Esophagus (tissue), 2 donors: Measurements from ENCODE around the gene FCGR2B. TPM values are rescaled to one million over a fixed set of nuclear protein-coding genes. Genes with fewer than 3 reads are reported as not detected.
"Not testable (repeated sequence)": the region's sequence is repeated elsewhere in the genome, so short reads cannot be mapped to it uniquely, and the experiment has no call there.

Experiments used
- H3K27ac ChIP-seq, 2 donors: one replicate each; pipeline ENCODE4 v1.5.1; 2013; ENCODE audit warnings: low read depth in 2 of 2, mild to moderate bottlenecking in 2 of 2, inconsistent platforms in 1 of 2, low read length in 1 of 2, moderate library complexity in 1 of 2
- H3K27me3 ChIP-seq, 2 donors: one replicate each; pipeline ENCODE4 v1.6.1; 2013; ENCODE audit warnings: low read length in 2 of 2, control low read depth in 1 of 2, mild to moderate bottlenecking in 1 of 2; ENCODE audit not compliant: insufficient read depth in 2 of 2, control insufficient read depth in 1 of 2
- H3K36me3 ChIP-seq, 2 donors: one replicate each; pipeline ENCODE4 v1.6.1; 2013; ENCODE audit warnings: low read length in 1 of 2; ENCODE audit not compliant: control insufficient read depth in 2 of 2, insufficient read depth in 2 of 2
- H3K4me1 ChIP-seq, 2 donors: one replicate each; pipeline ENCODE4 v1.6.1; 2013; ENCODE audit warnings: low read length in 1 of 2; ENCODE audit not compliant: control insufficient read depth in 2 of 2, insufficient read depth in 2 of 2
- H3K4me3 ChIP-seq, 2 donors: one replicate each; pipeline ENCODE4 v1.5.1; 2013; ENCODE audit warnings: low read length in 2 of 2, mild to moderate bottlenecking in 2 of 2, low read depth in 1 of 2, moderate library complexity in 1 of 2
- H3K9me3 ChIP-seq, 2 donors: one replicate each; pipeline ENCODE4 v1.6.1; 2013; ENCODE audit warnings: mild to moderate bottlenecking in 2 of 2, low read depth in 1 of 2, low read length in 1 of 2, moderate library complexity in 1 of 2; ENCODE audit not compliant: control insufficient read depth in 2 of 2, insufficient read depth in 1 of 2
- WGBS, 2 donors: extraction: QIAGEN DNeasy Blood & Tissue Kit; methylation state at CpG; one replicate each; pipeline ENCODE4 v1.1.7; 2013; 5-methylcytosine and 5-hydroxymethylcytosine counted together
- polyA plus RNA-seq, 2 donors: library from polyadenylated mRNA; stranded (reverse); fragments of 200-250 nt; gene quantifications; one replicate each; pipeline ENCODE4 v1.2.3, GENCODE V29; 2013
- donor health status: healthy with polysubstance abuse.
- donor health status: Bipolar disorder and iron deficiency.

Gene FCGR2B
- polyA plus RNA-seq, 2 donors = 1.6 to 2.7 TPM

DNA sequence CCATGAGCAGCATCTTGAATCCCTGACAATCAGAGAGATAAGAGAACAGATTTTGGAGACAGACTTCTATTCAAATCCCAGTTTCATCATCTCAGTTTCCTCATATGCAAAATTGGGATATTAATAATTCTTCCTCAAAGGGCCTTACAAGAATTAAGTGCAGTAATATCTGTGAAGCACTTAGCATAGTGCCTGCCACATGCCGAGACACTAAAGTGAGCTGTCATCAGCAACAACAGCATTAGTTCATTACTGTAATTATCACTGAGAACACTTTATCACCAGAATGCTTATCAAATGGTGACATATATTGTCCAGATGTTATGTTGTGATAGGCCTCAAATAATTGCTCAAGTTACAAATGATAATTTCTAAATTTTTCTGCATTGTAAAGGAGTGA, 57.5 kb downstream of the FCGR2B start:
- H3K27ac ChIP-seq = no peak overlapping the region
- peaks cover 0 to 6% of the 10 kb centered on the region in 2 donors for H3K4me1 ChIP-seq
- WGBS, 2 donors = 91 to 97% methylated on average over 1 of the region's 1 CpG
- H3K36me3 ChIP-seq = no peaks in the 10 kb centered on the region
- no peak overlapping the region for H3K4me3 ChIP-seq
- no peaks in the 10 kb centered on the region for H3K27me3 ChIP-seq
- H3K9me3 ChIP-seq = no peaks in the 10 kb centered on the region

DNA sequence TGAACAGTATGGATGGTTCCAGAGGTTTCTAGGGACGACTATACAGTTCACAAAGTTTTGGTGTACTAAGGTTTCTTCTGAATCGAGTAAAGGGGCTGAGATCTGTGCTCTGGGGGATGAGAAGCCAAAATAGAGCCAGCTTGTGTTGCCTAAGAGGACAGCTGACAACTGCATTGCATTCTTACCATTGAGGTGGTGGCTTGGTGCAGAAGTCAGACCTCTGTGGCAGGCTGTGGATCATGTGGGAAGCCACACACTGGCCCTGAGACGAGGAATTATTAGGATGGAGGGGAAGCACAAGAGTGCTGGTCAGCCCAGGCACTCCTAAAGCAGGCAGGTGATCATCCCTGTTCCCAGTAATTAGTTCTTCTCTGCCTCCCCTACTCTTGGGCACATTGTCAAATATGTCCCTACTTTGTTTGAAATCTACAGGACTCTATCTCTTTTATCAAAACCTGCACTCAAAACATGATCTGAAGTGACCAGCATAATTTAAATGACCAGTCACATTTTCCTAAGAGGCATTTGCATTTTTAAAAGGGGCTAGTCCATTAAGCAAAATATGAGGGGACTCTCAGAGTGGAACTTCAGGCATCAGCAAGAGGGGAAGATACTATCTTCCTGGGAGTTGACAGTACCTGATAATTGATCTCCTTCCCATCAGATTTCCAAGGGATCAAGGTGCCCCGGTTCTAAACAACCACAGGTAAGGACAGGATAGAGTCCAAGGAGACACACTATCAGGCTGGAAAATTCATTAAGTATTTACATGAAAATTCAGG, 58.2 kb downstream of the FCGR2B start, which contains the start of gene FCRLB:
FCRLB (plus strand) TSS at position 589 of the 782 bp plus-strand sequence. CDS start 1,129 bp downstream, outside the sequence.
- no peaks in the 10 kb centered on the region for H3K27me3 ChIP-seq
- no peak within 1 kb of the TSS for H3K27ac ChIP-seq
- 32 to 60% methylated on average over 4 of the region's 4 CpGs for WGBS, 2 donors
- H3K9me3 ChIP-seq = no peaks in the 10 kb centered on the region
- peaks cover 3 to 8% of the 10 kb centered on the region in 2 donors for H3K4me1 ChIP-seq
- no peaks in the 10 kb centered on the region for H3K36me3 ChIP-seq
- H3K4me3 ChIP-seq = no peak within 1 kb of the TSS

DNA sequence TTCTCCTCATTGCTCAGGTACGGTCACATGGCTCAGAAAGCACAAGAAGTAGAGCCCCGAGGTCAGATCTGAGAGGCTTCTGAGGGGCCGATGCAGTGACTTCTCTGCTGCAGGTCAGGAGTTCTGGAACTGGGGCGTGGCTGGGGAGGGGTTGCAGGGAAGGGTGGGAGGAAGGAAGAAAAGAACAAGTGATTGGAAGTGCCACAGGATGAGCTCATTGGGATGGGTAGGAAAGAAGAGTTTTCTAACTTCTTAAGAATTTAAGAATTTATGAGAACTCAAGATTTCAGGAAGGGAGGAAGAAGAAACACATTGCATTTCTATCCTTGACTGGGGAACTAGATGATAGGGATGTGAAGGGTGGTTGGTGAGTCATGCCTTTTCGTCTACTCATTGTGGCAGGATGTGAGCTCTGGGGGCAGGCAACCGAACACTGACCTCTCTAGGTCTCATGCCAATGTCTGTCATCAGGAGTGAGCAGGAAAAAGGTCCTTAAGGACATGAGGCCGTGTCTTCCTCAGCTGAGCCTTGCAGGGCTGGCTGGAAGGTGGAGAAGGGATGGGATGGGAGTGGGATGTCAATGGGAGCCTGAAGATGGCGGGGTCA, 58.9 kb downstream of the FCGR2B start:
- no peak overlapping the region for H3K27ac ChIP-seq
- H3K4me3 ChIP-seq = no peak overlapping the region
- H3K9me3 ChIP-seq = no peaks in the 10 kb centered on the region
- 60 to 69% methylated on average over 8 of the region's 8 CpGs for WGBS, 2 donors
- no peaks in the 10 kb centered on the region for H3K36me3 ChIP-seq
- H3K27me3 ChIP-seq = no peaks in the 10 kb centered on the region
- H3K4me1 ChIP-seq = peaks cover 3 to 8% of the 10 kb centered on the region in 2 donors

DNA sequence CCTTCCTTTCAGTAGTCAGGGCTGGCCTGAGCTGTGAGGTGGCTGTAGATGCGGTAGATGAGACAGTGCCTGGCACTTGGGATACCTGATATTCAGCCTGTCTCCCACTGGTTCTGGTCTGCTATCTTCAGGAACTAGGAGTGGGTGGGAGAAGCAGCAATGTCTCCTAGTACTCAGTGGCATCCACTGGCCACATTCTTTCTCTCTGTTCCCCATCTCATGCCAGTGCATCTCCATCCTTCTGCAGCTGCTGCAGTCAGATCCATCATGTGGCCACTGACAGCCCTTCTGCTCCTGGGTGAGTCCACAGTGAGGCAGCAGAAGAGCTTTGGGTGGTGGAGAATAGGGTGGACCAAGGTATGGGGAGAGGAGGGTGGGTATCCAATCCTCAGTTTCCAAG, 59.5 kb downstream of the FCGR2B start:
- Histone ChIP-seq H3K27me3 (no peaks in the 10 kb centered on the region), H3K4me3 (no peak overlapping the region)

DNA sequence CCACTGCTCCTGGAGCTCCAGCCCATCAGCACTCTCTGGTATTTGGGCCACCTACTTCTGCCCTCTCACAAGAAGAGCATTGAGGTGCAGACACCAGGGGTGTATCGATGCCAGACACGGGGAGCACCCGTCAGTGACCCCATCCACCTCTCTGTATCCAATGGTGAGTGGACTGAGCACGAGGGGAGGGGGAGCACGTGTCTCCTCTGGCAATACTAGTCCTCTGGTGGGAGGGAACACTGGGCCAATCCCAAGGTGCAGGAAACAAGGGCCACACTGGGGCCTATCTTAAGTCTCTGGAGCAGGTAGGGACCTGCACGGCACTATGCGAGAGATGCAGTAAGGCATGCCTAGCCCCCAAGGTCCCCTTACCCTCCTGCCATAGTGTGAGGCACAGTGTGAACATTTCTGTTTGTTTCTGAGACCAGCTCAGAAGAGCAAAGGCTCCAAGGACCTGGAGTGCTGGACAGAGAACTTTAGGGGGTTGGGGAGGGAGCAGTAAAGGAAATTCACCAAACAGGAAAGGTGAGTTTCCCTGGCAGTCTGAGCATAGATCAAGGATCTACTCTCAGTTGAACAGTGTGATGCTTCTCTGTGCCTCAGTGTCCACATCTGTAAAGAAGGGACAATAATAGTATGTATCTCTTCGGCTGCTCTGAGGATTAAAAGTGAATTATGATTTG, 60.7 kb downstream of the FCGR2B start:
- WGBS, 2 donors = 84% methylated on average over 8 of the region's 8 CpGs
- H3K4me1 ChIP-seq = peaks cover 3 to 8% of the 10 kb centered on the region in 2 donors
- no peak overlapping the region for H3K4me3 ChIP-seq
- no peaks in the 10 kb centered on the region for H3K36me3 ChIP-seq
- no peaks in the 10 kb centered on the region for H3K27me3 ChIP-seq
- no peaks in the 10 kb centered on the region for H3K9me3 ChIP-seq
- no peak overlapping the region for H3K27ac ChIP-seq

More for the DNA sequence above, 59.5 kb downstream of the FCGR2B start:
- H3K36me3 ChIP-seq = no peaks in the 10 kb centered on the region
- no peaks in the 10 kb centered on the region for H3K9me3 ChIP-seq
- H3K27ac ChIP-seq = no peak overlapping the region
- WGBS, 2 donors = 100% methylated on average over 1 of the region's 1 CpG
- peaks cover 3 to 8% of the 10 kb centered on the region in 2 donors for H3K4me1 ChIP-seq

DNA sequence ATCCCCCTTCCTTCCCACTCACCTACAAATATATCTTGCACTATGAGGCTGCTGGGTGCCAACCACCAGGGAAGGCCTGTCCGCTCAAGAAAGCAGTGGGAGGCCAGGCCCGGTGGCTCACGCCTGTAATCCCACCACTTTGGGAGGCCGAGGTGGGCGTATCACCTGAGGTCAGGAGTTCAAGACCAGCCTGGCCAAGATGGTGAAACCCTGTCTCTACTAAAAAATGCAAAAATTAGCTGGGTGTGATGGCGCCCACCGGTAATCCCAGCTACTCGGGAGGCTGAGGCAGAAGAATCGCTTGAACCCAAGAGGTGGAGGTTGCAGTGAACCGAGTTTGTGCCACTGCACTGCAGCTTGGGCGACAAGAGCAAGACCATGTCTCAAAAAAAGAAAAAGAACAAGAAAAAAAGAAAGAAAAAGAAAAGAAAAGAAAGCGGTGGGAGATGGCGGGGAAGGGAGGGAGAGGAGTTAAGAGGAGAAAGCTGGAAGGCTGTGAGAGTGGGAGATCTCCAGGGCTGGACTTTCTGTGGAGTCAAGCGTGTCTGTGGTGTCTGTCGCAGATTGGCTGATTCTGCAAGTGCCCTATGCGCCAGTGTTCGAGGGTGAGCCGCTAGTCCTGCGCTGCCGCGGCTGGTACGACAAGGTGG, 62.4 kb downstream of the FCGR2B start:
- not testable (repeated sequence) for H3K4me1 ChIP-seq, H3K36me3 ChIP-seq, H3K27me3 ChIP-seq, H3K9me3 ChIP-seq
- peak overlapping the region; percentile 65 to 79 for H3K4me3 ChIP-seq
- H3K27ac ChIP-seq = peak overlapping the region; percentile 85 to 87
- 45 to 48% methylated on average over 22 of the region's 22 CpGs for WGBS, 2 donors

DNA sequence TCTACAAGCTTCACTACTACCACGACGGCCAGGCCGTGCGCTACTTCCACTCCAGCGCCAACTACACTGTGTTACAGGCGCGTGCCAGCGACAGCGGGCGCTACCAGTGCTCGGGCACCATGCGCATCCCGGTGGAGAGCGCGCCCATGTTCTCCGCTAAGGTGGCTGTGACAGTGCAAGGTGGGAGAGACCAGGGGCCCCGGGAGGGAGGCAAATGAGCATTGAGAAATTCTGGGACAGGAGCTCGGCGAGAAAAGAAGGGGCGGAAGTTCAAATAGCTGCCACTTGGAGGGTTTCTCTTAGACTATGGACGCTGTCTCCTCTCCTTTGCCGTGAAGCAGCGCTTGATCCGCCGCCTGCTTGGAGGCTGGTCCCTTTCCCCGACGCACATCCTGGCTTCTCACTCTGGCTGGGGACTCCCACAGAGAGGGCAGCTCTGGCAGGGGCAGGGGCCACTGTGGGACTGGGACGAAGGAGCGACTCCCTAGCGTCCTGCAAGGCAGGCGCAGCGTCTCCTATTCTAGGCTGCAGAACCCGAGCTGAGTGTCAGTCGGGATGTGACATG, 63.0 kb downstream of the FCGR2B start:
- H3K27ac ChIP-seq = peak overlapping the region; percentile 85 to 87
- H3K4me1 ChIP-seq = peaks cover 3 to 8% of the 10 kb centered on the region in 2 donors
- 0 to 1% methylated on average over 34 of the region's 34 CpGs for WGBS, 2 donors
- no peaks in the 10 kb centered on the region for H3K27me3 ChIP-seq
- no peaks in the 10 kb centered on the region for H3K36me3 ChIP-seq
- peak overlapping the region; percentile 65 to 79 for H3K4me3 ChIP-seq
- H3K9me3 ChIP-seq = no peaks in the 10 kb centered on the region

DNA sequence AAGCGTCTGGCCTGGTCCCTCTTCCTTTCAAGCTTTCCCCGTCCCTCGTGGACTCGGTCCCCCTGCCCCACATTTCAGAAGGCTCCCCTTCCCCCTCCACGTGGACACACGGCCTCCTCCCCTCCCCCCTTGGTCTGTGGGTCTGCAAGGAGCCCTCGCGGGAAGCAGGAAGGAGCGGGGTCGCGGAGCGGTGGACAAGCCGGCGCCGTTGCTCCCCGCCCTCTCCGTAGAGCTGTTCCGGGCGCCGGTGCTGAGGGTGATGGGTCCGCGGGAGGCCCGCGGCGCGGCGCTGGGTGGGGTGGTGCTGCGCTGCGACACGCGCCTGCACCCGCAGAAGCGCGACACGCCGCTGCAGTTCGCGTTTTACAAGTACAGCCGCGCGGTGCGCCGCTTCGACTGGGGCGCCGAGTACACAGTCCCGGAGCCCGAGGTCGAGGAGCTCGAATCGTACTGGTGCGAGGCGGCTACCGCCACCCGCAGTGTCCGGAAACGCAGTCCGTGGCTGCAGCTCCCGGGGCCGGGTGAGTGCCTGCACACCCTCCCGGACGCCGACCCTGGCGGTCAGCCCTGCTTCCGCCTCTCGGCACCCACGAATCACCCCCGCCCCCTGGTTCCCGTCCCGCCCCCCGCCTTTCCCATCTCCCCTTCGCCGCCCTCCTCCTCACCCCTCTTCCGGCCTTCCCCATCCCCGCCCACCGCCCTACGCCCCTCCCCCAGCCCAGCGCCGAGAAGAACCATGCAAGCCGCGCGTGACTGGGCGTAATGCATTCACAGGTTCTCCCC, 63.7 kb downstream of the FCGR2B start:
- H3K27me3 ChIP-seq = no peaks in the 10 kb centered on the region
- no peaks in the 10 kb centered on the region for H3K9me3 ChIP-seq
- peak overlapping the region; percentile 85 to 87 for H3K27ac ChIP-seq
- 1% methylated on average over 72 to 83 of the region's 83 CpGs for WGBS, 2 donors
- H3K36me3 ChIP-seq = no peaks in the 10 kb centered on the region
- peaks cover 3 to 8% of the 10 kb centered on the region in 2 donors for H3K4me1 ChIP-seq
- H3K4me3 ChIP-seq = peak overlapping the region; percentile 65 to 79
